GM21526 (cell line): ENCODE measurements around the gene NTRK3.

Experiments
- ATAC-seq: cut with Tn5 transposase; IDR thresholded peaks from one replicate; pipeline ENCODE4 v1.9.1; 2021; ENCODE audit warnings: moderate library complexity; ENCODE audit not compliant: unreplicated experiment, low FRiP score

Gene NTRK3

DNA sequence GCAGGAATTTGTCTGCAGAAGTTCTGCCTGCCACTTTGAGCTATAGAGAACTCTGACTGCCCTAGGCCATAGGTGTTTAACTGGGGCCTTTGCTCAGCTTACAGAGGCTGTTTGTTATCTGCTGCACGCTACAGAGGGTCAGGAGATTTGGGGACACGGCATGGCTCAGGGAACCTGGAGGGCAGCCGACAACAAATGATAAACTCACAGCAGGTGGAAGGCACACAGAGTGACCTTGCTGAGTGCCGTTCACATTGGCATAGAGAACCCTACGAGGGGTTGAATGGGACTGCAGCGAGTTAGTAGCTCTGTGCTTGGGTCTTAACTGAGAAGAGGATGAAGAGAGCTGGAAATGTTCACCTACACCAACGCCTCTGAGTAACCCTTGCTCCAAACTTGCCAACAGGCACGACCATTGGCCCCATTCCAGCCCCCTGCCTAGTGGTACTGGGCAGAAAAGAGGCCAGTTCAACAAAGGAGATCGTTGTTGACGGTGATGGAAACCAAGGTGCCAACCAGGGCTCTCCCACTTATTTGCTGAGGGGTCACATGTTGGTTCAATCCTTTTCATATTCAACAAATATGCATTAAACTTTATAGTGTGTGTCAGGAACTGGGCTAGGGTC is 301.1 kb downstream of the NTRK3 start:
- no peak for ATAC-seq

DNA sequence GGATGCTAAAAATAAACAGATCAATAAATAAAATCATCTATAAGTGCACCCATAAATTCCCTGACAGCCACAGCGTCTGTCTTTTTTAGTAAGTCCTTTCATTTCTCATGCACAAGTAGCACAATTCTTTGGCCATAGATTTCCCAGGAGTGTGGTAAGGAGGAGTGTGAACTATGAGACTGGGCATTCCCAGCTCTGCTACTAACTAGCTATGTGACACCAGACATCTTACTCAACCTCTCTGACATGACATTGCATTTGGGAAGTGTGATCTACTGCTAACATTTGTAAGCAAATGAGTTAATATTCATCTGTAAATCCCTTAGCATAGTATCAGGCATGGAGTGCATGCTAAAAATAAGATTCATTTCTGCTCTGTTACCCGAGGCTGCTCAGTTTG is 301.7 kb downstream of the NTRK3 start:
- no peak for ATAC-seq

DNA sequence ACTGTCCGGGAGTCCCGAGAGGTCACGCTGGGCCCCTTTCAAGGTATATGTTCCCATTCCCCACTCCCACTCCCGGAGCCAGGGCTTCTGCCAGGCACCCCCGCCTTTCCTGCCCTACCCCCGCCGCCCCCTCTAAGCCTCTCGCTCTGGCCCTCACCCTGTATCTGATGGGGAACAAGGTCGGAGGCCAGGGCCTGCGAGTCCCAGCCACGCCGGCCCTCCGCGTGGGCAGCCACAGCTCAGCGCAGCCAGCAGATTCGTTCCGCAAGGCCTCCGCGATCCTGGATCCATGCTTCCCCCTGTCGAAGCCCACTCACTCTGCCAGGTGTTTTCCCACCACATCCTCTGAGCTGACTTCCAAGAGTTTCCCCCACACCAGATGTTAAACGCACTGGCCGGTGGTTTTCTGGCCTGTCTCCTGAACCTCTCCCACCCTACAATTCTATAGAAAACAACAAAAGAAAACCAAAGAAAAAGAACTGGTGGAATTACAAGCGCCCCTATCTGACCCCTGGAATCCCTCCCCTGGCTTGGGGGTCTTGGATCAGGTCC is 303.7 kb downstream of the NTRK3 start:
- ATAC-seq = no peak

- ATAC-seq = no peak
Measured at GRCh38 chr15:87949575-87950223, 306.8 kb downstream of the NTRK3 start.

GRCh38 chr15:87949151-87949574 is 307.4 kb downstream of the NTRK3 start:
- no peak for ATAC-seq

DNA sequence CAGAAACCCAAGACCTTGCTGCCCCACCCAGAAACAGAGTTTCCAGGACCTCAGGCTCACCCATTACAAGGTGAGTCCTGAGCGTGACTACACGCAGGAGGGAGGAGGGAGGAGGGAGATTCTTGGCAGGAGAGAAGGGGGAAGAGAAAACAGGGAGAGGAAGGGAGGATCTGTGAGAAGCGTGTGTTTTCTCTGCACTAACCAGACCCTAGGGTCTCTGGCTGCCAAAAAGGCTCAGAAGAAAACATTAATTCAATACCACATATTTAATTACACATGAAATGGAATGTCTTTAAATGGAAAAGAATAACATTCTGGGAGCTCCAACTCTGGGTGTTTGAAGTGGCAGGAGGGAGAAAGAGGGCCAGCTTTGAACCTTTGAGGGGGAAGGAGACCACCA is 309.0 kb downstream of the NTRK3 start:
- ATAC-seq = no peak

- ATAC-seq = no peak
Measured at GRCh38 chr15:87945246-87945645, 311.3 kb downstream of the NTRK3 start.

- ATAC-seq = no peak
Measured at GRCh38 chr15:87944691-87945090, 311.8 kb downstream of the NTRK3 start.

DNA sequence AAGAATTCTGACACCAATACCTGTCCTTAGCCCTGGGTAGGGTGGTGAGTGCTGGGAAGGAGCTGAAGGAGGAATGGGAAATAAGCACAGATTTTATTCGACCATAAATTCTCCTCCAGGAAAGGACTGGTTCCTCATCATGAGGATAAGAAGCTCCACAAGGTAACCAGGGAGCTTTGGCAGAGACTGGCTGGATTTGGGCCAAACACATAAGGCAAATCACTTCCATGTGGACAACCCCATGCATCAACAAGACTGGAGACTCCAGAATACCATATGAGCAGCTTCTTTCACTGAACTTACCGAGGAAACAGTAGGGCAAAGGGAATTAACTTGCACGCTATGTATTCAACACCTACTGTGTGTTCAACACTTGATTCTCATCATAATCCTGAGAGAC is 312.5 kb downstream of the NTRK3 start:
- ATAC-seq = no peak

- ATAC-seq = no peak
Measured at GRCh38 chr15:87943626-87944025, 312.9 kb downstream of the NTRK3 start.

DNA sequence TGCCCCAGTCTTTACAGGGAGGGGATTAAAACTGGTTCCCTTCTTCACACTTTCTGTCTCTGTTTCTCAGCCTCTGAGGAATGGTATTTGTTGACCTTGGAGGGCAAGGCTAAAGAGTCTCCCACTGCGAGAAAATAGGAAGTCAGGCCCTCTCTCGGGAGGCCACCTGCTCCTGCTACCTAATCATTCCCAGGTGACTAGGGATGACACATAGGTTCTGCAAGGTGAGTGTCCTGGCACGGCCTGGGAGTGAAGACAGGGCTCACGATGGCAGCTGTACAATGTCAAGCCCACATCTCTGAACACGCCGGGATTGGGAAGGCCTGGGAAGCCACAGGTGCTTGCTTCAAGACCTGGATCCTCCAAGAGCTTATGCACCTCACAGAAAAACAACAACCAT is 314.2 kb downstream of the NTRK3 start:
- no peak for ATAC-seq

- no peak for ATAC-seq
Measured at GRCh38 chr15:87941606-87942005, 314.9 kb downstream of the NTRK3 start.

DNA sequence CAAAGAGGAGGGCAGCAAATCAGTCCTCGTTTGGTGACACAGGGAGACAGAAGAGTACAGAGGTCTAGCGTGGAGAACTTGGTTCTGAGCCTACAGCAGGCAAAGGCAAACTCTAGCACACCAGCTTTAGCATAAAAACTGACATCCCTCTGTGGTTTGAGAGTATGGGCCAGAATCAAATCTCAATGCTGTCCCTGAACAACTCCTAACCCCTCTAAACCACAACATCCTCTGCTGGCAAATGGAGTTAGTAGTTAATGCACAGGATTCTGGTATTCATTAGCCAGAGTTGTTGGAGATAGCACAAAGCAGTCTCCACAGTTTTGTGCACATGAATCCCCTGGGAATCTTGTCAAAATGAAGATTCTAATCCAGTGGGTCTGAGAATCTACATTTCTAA is 315.8 kb downstream of the NTRK3 start:
- no peak for ATAC-seq

DNA sequence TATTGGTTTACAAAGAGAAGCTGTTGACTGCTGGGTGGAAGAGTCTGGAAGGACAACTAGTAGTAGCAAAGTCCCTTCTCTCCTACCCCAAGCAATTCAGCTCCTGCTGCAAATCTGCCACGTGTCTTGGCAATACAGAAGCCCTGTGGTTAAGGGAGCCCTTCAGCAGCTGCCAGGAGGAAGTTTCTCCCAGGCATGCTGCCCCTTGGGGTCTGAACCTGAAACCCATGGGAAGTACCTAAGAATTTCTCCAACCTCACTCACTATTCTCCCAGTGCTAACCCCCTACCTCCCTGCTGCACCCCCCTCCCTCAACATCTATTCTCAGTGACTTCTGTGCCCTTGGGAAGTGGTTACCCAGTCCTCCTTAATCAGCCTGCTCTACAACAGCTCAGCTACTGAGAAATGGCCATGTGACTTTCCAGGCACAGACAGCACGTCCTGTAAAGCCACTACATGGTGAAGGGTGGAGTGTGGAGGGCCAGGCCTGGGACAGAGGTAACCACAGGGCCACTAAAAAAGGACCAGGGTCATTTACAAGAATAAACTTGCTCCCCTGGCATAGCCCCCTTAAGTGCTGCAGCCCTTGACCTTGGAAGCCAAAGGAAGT is 316.6 kb downstream of the NTRK3 start:
- ATAC-seq = no peak

DNA sequence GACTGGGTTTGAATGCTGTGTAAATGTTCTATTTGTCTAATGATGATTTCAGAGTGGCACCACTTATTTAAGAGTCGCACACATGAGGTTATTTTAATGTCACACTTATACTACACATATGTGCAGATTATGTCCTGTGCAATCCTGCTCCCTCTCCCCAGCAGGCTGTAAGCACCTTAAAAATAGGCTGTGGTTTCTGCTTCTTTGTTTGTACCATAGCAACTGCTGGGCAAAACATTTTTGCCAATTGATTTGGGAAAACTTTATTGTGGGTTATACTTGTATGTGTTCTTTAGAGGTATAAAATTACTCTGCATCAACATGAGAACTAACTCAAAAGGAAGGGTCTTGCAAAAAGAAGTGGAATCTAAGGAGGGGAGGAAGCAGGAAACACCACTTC is 318.5 kb downstream of the NTRK3 start:
- no peak for ATAC-seq

GRCh38 chr15:87935583-87935982 is 321.0 kb downstream of the NTRK3 start:
- no peak for ATAC-seq

DNA sequence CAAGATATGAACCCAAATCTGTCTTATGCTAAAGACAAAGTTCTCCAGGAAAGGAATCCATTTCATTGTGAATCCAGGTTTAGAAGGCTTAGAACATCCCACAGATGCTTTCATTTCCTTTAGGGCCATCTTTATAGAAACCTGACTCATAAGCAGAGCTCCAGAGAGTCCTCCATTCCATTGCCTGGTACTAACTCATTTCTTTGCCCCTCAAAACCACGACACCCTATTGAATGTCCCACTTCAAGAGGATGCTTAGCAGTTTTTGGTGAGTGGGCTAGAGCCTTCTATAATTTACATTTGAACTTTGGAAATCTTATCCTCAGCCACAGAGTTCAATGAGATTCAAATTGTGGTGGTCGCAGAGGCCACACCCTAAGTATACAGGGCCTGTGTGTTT is 325.0 kb downstream of the NTRK3 start:
- ATAC-seq = no peak

GRCh38 chr15:87930457-87930856 is 326.1 kb downstream of the NTRK3 start:
- no peak for ATAC-seq

DNA sequence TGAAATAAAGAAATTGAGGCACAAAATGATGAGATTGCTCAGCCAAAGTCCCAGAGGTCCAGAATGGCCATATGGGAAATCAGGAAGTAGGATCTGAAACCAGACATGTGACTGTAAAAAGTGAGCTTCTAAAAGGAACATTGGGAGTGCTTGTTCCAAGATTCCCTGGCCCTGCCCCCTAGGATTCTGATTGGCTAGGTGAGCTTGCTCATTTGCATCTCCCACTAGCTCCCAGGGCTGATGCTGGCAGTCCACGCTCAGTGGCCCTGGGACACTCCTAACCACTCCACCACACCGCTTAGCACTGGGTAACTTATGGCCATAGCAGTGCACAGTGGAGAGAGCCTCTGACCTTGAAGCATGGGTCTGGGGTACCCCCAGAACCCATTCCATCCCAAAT is 326.7 kb downstream of the NTRK3 start:
- no peak for ATAC-seq

GRCh38 chr15:87924433-87924832 is 332.1 kb downstream of the NTRK3 start:
- ATAC-seq = no peak

- no peak for ATAC-seq
Measured at GRCh38 chr15:87919064-87919463, 337.5 kb downstream of the NTRK3 start.

GRCh38 chr15:87917480-87917879 is 339.1 kb downstream of the NTRK3 start:
- no peak for ATAC-seq
